Endothelial cell of umbilical vein (primary cell): ENCODE data around the gene ACTR2. TPM values are rescaled to one million over a fixed set of nuclear protein-coding genes. Genes with fewer than 3 reads are reported as not detected.

Experiments
- BruUV-seq: library from RNA; stranded (reverse); fragments of 400-500 nt; replicated peaks from 2 replicates; lab custom pipeline; 2021; lab: Mats Ljungman, UMichigan
- CTCF ChIA-PET: fragments of 300-600, 350-600 bp; sonication (Branson Sonifier 250); formaldehyde crosslinking; loops from one replicate; lab custom pipeline; 2021; ENCODE audit warnings: antibody characterized with exemption, inconsistent platforms; lab: Charles Lee
- POLR2A ChIA-PET: fragments of 300-600, 350-600 bp; sonication (Branson Sonifier 250); formaldehyde crosslinking; loops from one replicate; lab custom pipeline; 2021; ENCODE audit warnings: antibody characterized with exemption, inconsistent platforms; lab: Charles Lee
- DNase-seq: peaks from one replicate; pipeline ENCODE4 v3.0.0-alpha.2; 2011; ENCODE audit warnings: low read depth, low spot score
- FAIRE-seq: peaks from 2 replicates; lab custom pipeline; 2011; peaks lifted over from hg19 to GRCh38; lab: Jason Lieb, UNC
- H2AFZ ChIP-seq: 2 replicates; pipeline ENCODE4 v1.6.0; 2012; ENCODE audit warnings: low read depth, low read length, control low read depth, inconsistent platforms
- H3K27ac ChIP-seq: 2 replicates; pipeline ENCODE4 v1.5.1; 2011; ENCODE audit warnings: low read depth, mild to moderate bottlenecking, control low read depth, low read length, moderate library complexity; ENCODE audit not compliant: insufficient read depth
- H3K27me3 ChIP-seq, 2 experiments: 2 replicates each; pipeline versions ENCODE4 v1.6.0 to v1.6.1; 2011; ENCODE audit warnings: low read length in 2 of 2, mixed read lengths in 1 of 2; ENCODE audit not compliant: control insufficient read depth in 2 of 2, insufficient read depth in 2 of 2
- H3K36me3 ChIP-seq, 2 experiments: 2 replicates in 1 of 2; 3 replicates in 1 of 2; pipeline ENCODE4 v1.5.1; 2011; ENCODE audit warnings: low read length in 2 of 2, mild to moderate bottlenecking in 1 of 2, moderate library complexity in 1 of 2; ENCODE audit not compliant: control insufficient read depth in 2 of 2, insufficient read depth in 2 of 2; ENCODE audit errors: extremely low read depth in 1 of 2
- H3K4me1 ChIP-seq: 3 replicates; pipeline ENCODE4 v1.5.1; 2011; ENCODE audit warnings: mild to moderate bottlenecking, low read length; ENCODE audit not compliant: control insufficient read depth, insufficient read depth; ENCODE audit errors: extremely low read depth
- H3K4me2 ChIP-seq: 2 replicates; pipeline ENCODE4 v1.6.1; 2011; ENCODE audit warnings: low read length, control low read depth, mixed read lengths; ENCODE audit not compliant: insufficient read depth
- H3K4me3 ChIP-seq, 3 experiments: fragments of 200-600 bp in 1 of 3; sonication (generic), shearing (Covaris generic) in 1 of 3; replicated peaks in 1 of 3; 2 replicates each; pipeline ENCODE4 v1.5.1; 2011 to 2016; ENCODE audit warnings: control low read depth in 3 of 3, low read length in 3 of 3, mild to moderate bottlenecking in 2 of 3, inconsistent platforms in 1 of 3, low read depth in 1 of 3, moderate library complexity in 1 of 3; ENCODE audit not compliant: insufficient read depth in 1 of 3
- H3K79me2 ChIP-seq: 2 replicates; pipeline ENCODE4 v1.6.0; 2012; ENCODE audit warnings: low read length, inconsistent platforms; ENCODE audit not compliant: control insufficient read depth, insufficient read depth
- H3K9ac ChIP-seq: replicated peaks from 2 replicates; pipeline ENCODE3; 2011; ENCODE audit warnings: low read length, control low read depth; ENCODE audit not compliant: insufficient read depth; ENCODE audit errors: extremely low read depth
- H3K9me1 ChIP-seq: replicated peaks from 3 replicates; pipeline ENCODE4 v1.6.0; 2011; ENCODE audit warnings: mild to moderate bottlenecking, low read length; ENCODE audit not compliant: control insufficient read depth, insufficient read depth; ENCODE audit errors: extremely low read depth
- H3K9me3 ChIP-seq: replicated peaks from 2 replicates; pipeline ENCODE4 v1.5.1; 2012; ENCODE audit warnings: low read length, inconsistent platforms; ENCODE audit not compliant: control insufficient read depth, insufficient read depth
- H4K20me1 ChIP-seq: replicated peaks from 2 replicates; pipeline ENCODE3; 2011; ENCODE audit warnings: mild to moderate bottlenecking, low read length; ENCODE audit not compliant: control insufficient read depth, insufficient read depth; ENCODE audit errors: extremely low read depth
- CTCF ChIP-seq, 2 donors: IDR thresholded peaks; 1 replicate in 1 of 2; 2 replicates in 1 of 2; pipeline ENCODE4 v1.5.1; 2011; ENCODE audit warnings: low read length in 2 of 2, mild to moderate bottlenecking in 2 of 2, moderate library complexity in 2 of 2, control low read depth in 1 of 2, inconsistent platforms in 1 of 2, low read depth in 1 of 2; ENCODE audit not compliant: insufficient read depth in 1 of 2; ENCODE audit errors: extremely low read depth in 1 of 2
- FOS ChIP-seq: IDR thresholded peaks from 2 replicates; pipeline ENCODE4 v1.6.1; 2011; ENCODE audit warnings: mild to moderate bottlenecking, low read length, moderate library complexity, borderline replicate concordance; ENCODE audit not compliant: insufficient read depth
- GATA2 ChIP-seq: IDR thresholded peaks from 2 replicates; pipeline ENCODE4 v1.7.0; 2011; ENCODE audit warnings: low read depth, mild to moderate bottlenecking, moderate library complexity, mixed read lengths, low read length; ENCODE audit not compliant: insufficient read length, insufficient read depth
- dilution Hi-C: fragments of 300-500 bp; cut with MboI; formaldehyde crosslinking; loops from one replicate; pipeline ENCODE4 v1.15.0; 2019; ENCODE audit warnings: low sequenced_read_pairs; ENCODE audit not compliant: extremely low pct_ligation_motif_present
- intact Hi-C: fragments of 100-400 bp; cut with micrococcal nuclease; formaldehyde crosslinking; loops from one replicate; pipeline ENCODE4 v1.10.0; 2022
- polyA plus RNA-seq, 4 experiments: library from polyadenylated mRNA; depleted of rRNA in 3 of 4; stranded (reverse) in 3 of 4; unstranded in 1 of 4; fragments of >200 nt; gene quantifications; 2 replicates each; pipeline versions ENCODE4 v1.2.1 to v1.2.3, GENCODE V29; 2011 to 2012; ENCODE audit warnings: missing spikeins in 1 of 4
- total RNA-seq: library from RNA; stranded (reverse); gene quantifications from 2 replicates; pipeline ENCODE4 v1.2.3, GENCODE V29; 2021

ACTR2 gene
- total and polyA plus RNA-seq, 2 donors (not counting 3 experiments of a cell fraction or from before 2014, with no cell fraction given) = 48.7 to 287 TPM

- H3K36me3 ChIP-seq = no peaks in the 10 kb centered on the region
- H3K4me2 ChIP-seq = no peak overlapping the region
- dilution Hi-C loops = no loop called here
- no TSS peak for BruUV-seq
- CTCF ChIA-PET = interaction anchor here (1.0 to 3.6 kb wide), 3 partner anchors 16 to 267 kb away, joined by 3 to 26 read pairs (median 4); partner anchors contain the start of gene RAB1A
- FAIRE-seq (no peak), DNase-seq (no peak)
- H3K27me3 ChIP-seq = peaks cover 0 to 9% of the 10 kb centered on the region in 2 experiments
- H2AFZ ChIP-seq = no peak overlapping the region
- no peak for TF ChIP-seq GATA2
- no peak for TF ChIP-seq CTCF (IDR thresholded peaks at IDR 0.05; ENCODE audit: extremely low read depth in 1 of 2, insufficient read depth in 1 of 2, low read depth in 1 of 2, low read length in 2 of 2)
- no peak for TF ChIP-seq FOS
- peaks cover 13% of the 10 kb centered on the region for H3K4me1 ChIP-seq
- no peaks in the 10 kb centered on the region for H3K9me1 ChIP-seq
- no peaks in the 10 kb centered on the region for H4K20me1 ChIP-seq
- POLR2A ChIA-PET = no interaction called here
- no peak overlapping the region for H3K4me3 ChIP-seq
- H3K9me3 ChIP-seq = no peaks in the 10 kb centered on the region
- no peak overlapping the region for H3K27ac ChIP-seq
- no peak overlapping the region for H3K9ac ChIP-seq
- intact Hi-C loops = loop anchor here (5.0 kb wide), 1 partner anchor 198 kb away; the partner anchor contains the start of gene SLC1A4
- H3K79me2 ChIP-seq = no peaks in the 10 kb centered on the region
Observed at GRCh38 chr2:65185012-65185411, 42.6 kb upstream of the ACTR2 start.
